Stomach (tissue), 9 donors: ENCODE results near the gene WDR62. TPM values are rescaled to one million over a fixed set of nuclear protein-coding genes. Genes with fewer than 3 reads are reported as not detected.

Experiments
- DNase-seq, 2 donors: peaks; one replicate each; pipeline versions ENCODE4 v3.0.0 to v3.0.0-alpha.2; 2013 to 2019
- H3K27ac ChIP-seq, 5 donors: fragments of 200-600 bp in 4 of 5; sonication (generic) in 4 of 5; one replicate each; pipeline ENCODE4 v1.5.1; 2013 to 2019; ENCODE audit warnings: mild to moderate bottlenecking in 1 of 5, moderate library complexity in 1 of 5
- H3K27me3 ChIP-seq, 3 donors: fragments of 200-600 bp; sonication (generic); one replicate each; pipeline ENCODE4 v1.5.1; 2017 to 2019; ENCODE audit warnings: mixed run types in 1 of 3
- H3K36me3 ChIP-seq, 4 donors: fragments of 200-600 bp; sonication (generic); 1 replicate in 3 of 4; 2 replicates in 1 of 4; pipeline ENCODE4 v1.5.1; 2016 to 2019
- H3K4me1 ChIP-seq, 4 donors: fragments of 200-600 bp; sonication (generic); one replicate each; pipeline ENCODE4 v1.5.1; 2016 to 2019
- H3K4me3 ChIP-seq, 4 donors: fragments of 200-600 bp; sonication (generic) in 3 of 4; one replicate each; pipeline ENCODE4 v1.5.1; 2016 to 2019; ENCODE audit warnings: mild to moderate bottlenecking in 1 of 4
- H3K9me3 ChIP-seq, 4 donors: fragments of 200-600 bp; sonication (generic); one replicate each; pipeline ENCODE4 v1.5.1; 2016 to 2019
- CTCF ChIP-seq, 7 experiments: fragments of 450-650 bp in 4 of 7; fragments of 200-600 bp in 3 of 7; sonication (generic) in 3 of 7; IDR thresholded peaks; one replicate each; pipeline ENCODE4 v1.5.1; 2016 to 2019; ENCODE audit warnings: antibody characterized with exemption in 7 of 7, control low read depth in 2 of 7, mild to moderate bottlenecking in 1 of 7
- EP300 ChIP-seq: sonication (generic); formaldehyde crosslinking; IDR thresholded peaks from one replicate; pipeline ENCODE4 v1.6.1; 2017; ENCODE audit warnings: antibody characterized with exemption
- POLR2A ChIP-seq, 4 donors: fragments of 450-650 bp; IDR thresholded peaks; one replicate each; pipeline ENCODE4 v1.6.1; 2016; ENCODE audit warnings: antibody characterized with exemption in 4 of 4, control low read depth in 2 of 4, mild to moderate bottlenecking in 1 of 4, moderate library complexity in 1 of 4
- POLR2AphosphoS5 ChIP-seq, 3 donors: sonication (generic); formaldehyde crosslinking; IDR thresholded peaks; one replicate each; pipeline ENCODE4 v1.6.1; 2016; ENCODE audit warnings: antibody characterized with exemption in 3 of 3
- WGBS, 5 donors: extraction: QIAGEN DNeasy Blood & Tissue Kit in 3 of 5; methylation state at CpG; one replicate each; pipeline versions ENCODE4 v1.1.5 to v1.1.7; 2013 to 2018; 5-methylcytosine and 5-hydroxymethylcytosine counted together
- intact Hi-C: fragments of 100-400 bp; cut with DNase I; formaldehyde crosslinking; loops from one replicate; pipeline ENCODE4 v1.15.1; 2023; ENCODE audit warnings: low total_unique reads
- polyA plus RNA-seq, 3 donors: library from polyadenylated mRNA; stranded (reverse); fragments of 200-250 nt; gene quantifications; one replicate each; pipeline ENCODE4 v1.2.3, GENCODE V29; 2013
- total RNA-seq, 5 donors: library from RNA; depleted of rRNA; stranded (reverse); fragments of >200 nt; gene quantifications; one replicate each; pipeline versions ENCODE4 v1.1.0 to v1.2.3, GENCODE V29; 2014 to 2016
- donor health status: healthy with polysubstance abuse.
- donor health status: Bipolar disorder and iron deficiency.
- donor health status: healthy.

The WDR62 gene
- total and polyA plus RNA-seq, 8 donors: 0.29 to 15.2 (median 1.8) TPM

- peak overlapping the region; percentile 45 to 57 (median 52) for H3K4me3 ChIP-seq
- TF ChIP-seq POLR2A (IDR thresholded peaks at IDR 0.05) (no peak), POLR2AphosphoS5 (IDR thresholded peaks at IDR 0.05) (peak; percentile 39 to 70 (median 62)), CTCF (IDR thresholded peaks at IDR 0.05) (no peak)
- H3K27me3 ChIP-seq: no peaks in the 10 kb centered on the region
- DNase-seq: peak in 1 of 2 donors; percentile 83
- peak overlapping the region; percentile 49 to 95 (median 91) for H3K27ac ChIP-seq
- intact Hi-C loops: no loop called here
- H3K4me1 ChIP-seq: peaks cover 0 to 24% (median 18%) of the 10 kb centered on the region in 4 donors
- H3K36me3 ChIP-seq: peaks cover 42 to 61% (median 54%) of the 10 kb centered on the region in 4 donors
- 63 to 74% (median 70%) methylated on average over 47 of the region's 47 CpGs for WGBS, 5 donors
- H3K9me3 ChIP-seq: no peaks in the 10 kb centered on the region
Observed at GRCh38 chr19:36151144-36152018, 96.7 kb downstream of the WDR62 start.

- intact Hi-C loops: no loop called here
- peaks cover 36 to 55% (median 48%) of the 10 kb centered on the region in 4 donors for H3K36me3 ChIP-seq
- peaks cover 0 to 24% (median 18%) of the 10 kb centered on the region in 4 donors for H3K4me1 ChIP-seq
- H3K27me3 ChIP-seq: no peaks in the 10 kb centered on the region
- peak overlapping the region; percentile 45 to 57 (median 52) for H3K4me3 ChIP-seq
- peak overlapping the region; percentile 49 to 95 (median 91) for H3K27ac ChIP-seq
- WGBS, 5 donors: 56 to 77% (median 67%) methylated on average over 15 to 16 of the region's 16 CpGs
- TF ChIP-seq CTCF (IDR thresholded peaks at IDR 0.05) (no peak), POLR2A (IDR thresholded peaks at IDR 0.05) (no peak), POLR2AphosphoS5 (IDR thresholded peaks at IDR 0.05) (no peak), EP300 (no peak)
- H3K9me3 ChIP-seq: no peaks in the 10 kb centered on the region
- DNase-seq: no peak
Observed at GRCh38 chr19:36152019-36152351, 97.3 kb downstream of the WDR62 start.

GRCh38 chr19:36152352-36153091 is 97.8 kb downstream of the WDR62 start, which contains the start of gene COX7A1:
TSS of gene COX7A1 (minus strand) at chr19:36152447. CDS start at chr19:36152407, 40 bp downstream.
- H3K4me3 ChIP-seq: peak within 1 kb of the TSS; percentile 45 to 57 (median 52)
- 30 to 74% (median 65%) methylated on average over 37 to 40 of the region's 40 CpGs for WGBS, 5 donors

GRCh38 chr19:36153126-36153525 is 98.4 kb downstream of the WDR62 start:
- Histone ChIP-seq H3K9me3 (no peaks in the 10 kb centered on the region), H3K36me3 (peaks cover 25 to 43% (median 37%) of the 10 kb centered on the region in 4 donors), H3K4me1 (peaks cover 0 to 24% (median 18%) of the 10 kb centered on the region in 4 donors), H3K27ac (peak overlapping the region in 4 of 5 donors; percentile 89 to 95 (median 92)), H3K27me3 (no peaks in the 10 kb centered on the region), H3K4me3 (peak overlapping the region in 3 of 4 donors; percentile 50 to 57 (median 54))
- 90 to 96% (median 94%) methylated on average over 10 of the region's 10 CpGs for WGBS, 5 donors
- no peak for DNase-seq
- TF ChIP-seq CTCF (IDR thresholded peaks at IDR 0.05) (no peak), EP300 (no peak), POLR2AphosphoS5 (IDR thresholded peaks at IDR 0.05) (no peak), POLR2A (IDR thresholded peaks at IDR 0.05) (no peak)
- intact Hi-C loops: no loop called here

More at GRCh38 chr19:36152352-36153091, 97.8 kb downstream of the WDR62 start, which contains the start of gene COX7A1:
- H3K4me1 ChIP-seq: peaks cover 0 to 24% (median 18%) of the 10 kb centered on the region in 4 donors
- H3K27ac ChIP-seq: peak within 1 kb of the TSS; percentile 49 to 95 (median 91)
- no peaks in the 10 kb centered on the region for H3K27me3 ChIP-seq
- no peak for TF ChIP-seq EP300
- peak; percentile 45 to 82 (median 50) for TF ChIP-seq POLR2AphosphoS5 (IDR thresholded peaks at IDR 0.05)
- peaks cover 31 to 49% (median 43%) of the 10 kb centered on the region in 4 donors for H3K36me3 ChIP-seq
- DNase-seq: peak in 1 of 2 donors; percentile 80
- intact Hi-C loops: no loop called here
- no peaks in the 10 kb centered on the region for H3K9me3 ChIP-seq

Other genes with a start within 250 kb of the WDR62 start
- not detected for gene PRODH2, start 242.1 kb upstream of the WDR62 start, total RNA-seq
- under 1 TPM in 1 of 3 donors, not detected in 2; 0.23 TPM for gene PRODH2, start 242.1 kb upstream of the WDR62 start, polyA plus RNA-seq
- gene NPHS1, start 202.4 kb upstream of the WDR62 start, total RNA-seq: 10 to 100 TPM in 1 of 5 donors, 1 to 10 TPM in 1, under 1 TPM in 1, not detected in 2; 0.37 to 17.9 (median 5.4) TPM
- under 1 TPM; 0.10 to 0.61 (median 0.25) TPM for gene NPHS1, start 202.4 kb upstream of the WDR62 start, polyA plus RNA-seq
- under 1 TPM in 2 of 5 donors, not detected in 3; 0.43 to 0.73 TPM for gene KIRREL2, start 198.0 kb upstream of the WDR62 start, total RNA-seq
- gene KIRREL2, start 198.0 kb upstream of the WDR62 start, polyA plus RNA-seq: under 1 TPM in 2 of 3 donors, not detected in 1; 0.56 to 0.65 TPM
- 10 to 100 TPM in 4 of 5 donors, 1 to 10 TPM in 1; 5.3 to 76.5 (median 18.8) TPM for gene APLP1, start 186.3 kb upstream of the WDR62 start, total RNA-seq
- 10 to 100 TPM; 12.5 to 31.3 (median 18.1) TPM for gene APLP1, start 186.3 kb upstream of the WDR62 start, polyA plus RNA-seq
- gene NFKBID, start 154.4 kb upstream of the WDR62 start, total RNA-seq: 10 to 100 TPM in 3 of 5 donors, 1 to 10 TPM in 1, not detected in 1; 6.6 to 42.0 (median 17.6) TPM
- gene NFKBID, start 154.4 kb upstream of the WDR62 start, polyA plus RNA-seq: 1 to 10 TPM; 2.4 to 7.1 (median 3.3) TPM
- gene HCST, start 152.4 kb upstream of the WDR62 start, total RNA-seq: 10 to 100 TPM in 1 of 5 donors, 1 to 10 TPM in 1, not detected in 3; 5.0 to 12.5 TPM
- gene HCST, start 152.4 kb upstream of the WDR62 start, polyA plus RNA-seq: 10 to 100 TPM in 1 of 3 donors, 1 to 10 TPM in 2; 8.2 to 11.3 (median 9.2) TPM
- 10 to 100 TPM in 2 of 5 donors, 1 to 10 TPM in 1, not detected in 2; 9.4 to 72.3 (median 14.1) TPM for gene TYROBP, start 146.6 kb upstream of the WDR62 start, total RNA-seq
- gene TYROBP, start 146.6 kb upstream of the WDR62 start, polyA plus RNA-seq: 100 to 1,000 TPM in 1 of 3 donors, 10 to 100 TPM in 2; 38.4 to 106 (median 87.2) TPM
- 10 to 100 TPM in 2 of 5 donors, 1 to 10 TPM in 2, under 1 TPM in 1; 0.73 to 48.1 (median 4.0) TPM for gene LRFN3, start 118.5 kb upstream of the WDR62 start, total RNA-seq
- gene LRFN3, start 118.5 kb upstream of the WDR62 start, polyA plus RNA-seq: 1 to 10 TPM; 2.0 to 6.7 (median 2.6) TPM
- gene SDHAF1, start 59.7 kb upstream of the WDR62 start, total RNA-seq: 10 to 100 TPM in 3 of 5 donors, 1 to 10 TPM in 1, not detected in 1; 8.0 to 38.1 (median 21.1) TPM
- gene SDHAF1, start 59.7 kb upstream of the WDR62 start, polyA plus RNA-seq: 10 to 100 TPM; 19.2 to 31.2 (median 28.3) TPM
- 10 to 100 TPM in 1 of 5 donors, 1 to 10 TPM in 3, not detected in 1; 1.3 to 11.2 (median 5.4) TPM for gene SYNE4, start 46.1 kb upstream of the WDR62 start, total RNA-seq
- gene SYNE4, start 46.1 kb upstream of the WDR62 start, polyA plus RNA-seq: 1 to 10 TPM; 3.5 to 5.8 (median 4.6) TPM
- 100 to 1,000 TPM in 2 of 5 donors, 10 to 100 TPM in 1, 1 to 10 TPM in 2; 8.8 to 187 (median 44.2) TPM for gene ALKBH6, start 40.7 kb upstream of the WDR62 start, total RNA-seq
- 10 to 100 TPM in 2 of 3 donors, 1 to 10 TPM in 1; 9.8 to 25.8 (median 13.7) TPM for gene ALKBH6, start 40.7 kb upstream of the WDR62 start, polyA plus RNA-seq
- gene CLIP3, start 22.0 kb upstream of the WDR62 start, total RNA-seq: 10 to 100 TPM in 1 of 5 donors, 1 to 10 TPM in 4; 1.8 to 17.1 (median 7.5) TPM
- 1 to 10 TPM; 4.5 to 8.3 (median 5.5) TPM for gene CLIP3, start 22.0 kb upstream of the WDR62 start, polyA plus RNA-seq
- 10 to 100 TPM in 1 of 5 donors, 1 to 10 TPM in 1, under 1 TPM in 2, not detected in 1; 0.29 to 12.8 (median 5.1) TPM for gene THAP8, start 612 bp upstream of the WDR62 start, total RNA-seq
- gene THAP8, start 612 bp upstream of the WDR62 start, polyA plus RNA-seq: 1 to 10 TPM; 4.4 to 4.7 (median 4.7) TPM
- gene OVOL3, start 56.2 kb downstream of the WDR62 start, total RNA-seq: not detected
- gene OVOL3, start 56.2 kb downstream of the WDR62 start, polyA plus RNA-seq: not detected
- gene POLR2I, start 60.0 kb downstream of the WDR62 start, total RNA-seq: 100 to 1,000 TPM in 1 of 5 donors, 10 to 100 TPM in 4; 16.2 to 199 (median 42.8) TPM
- gene POLR2I, start 60.0 kb downstream of the WDR62 start, polyA plus RNA-seq: 100 to 1,000 TPM in 2 of 3 donors, 10 to 100 TPM in 1; 84.0 to 123 (median 117) TPM
- gene TBCB, start 60.6 kb downstream of the WDR62 start, total RNA-seq: 100 to 1,000 TPM in 1 of 5 donors, 10 to 100 TPM in 4; 32.1 to 263 (median 71.0) TPM
- gene TBCB, start 60.6 kb downstream of the WDR62 start, polyA plus RNA-seq: 100 to 1,000 TPM; 137 to 165 (median 140) TPM
- gene CAPNS1, start 85.2 kb downstream of the WDR62 start, total RNA-seq: 100 to 1,000 TPM in 4 of 5 donors, 10 to 100 TPM in 1; 93.7 to 188 (median 115) TPM
- 100 to 1,000 TPM; 500 to 575 (median 554) TPM for gene CAPNS1, start 85.2 kb downstream of the WDR62 start, polyA plus RNA-seq
- gene COX7A1, start 97.5 kb downstream of the WDR62 start, total RNA-seq: 10 to 100 TPM in 2 of 5 donors, 1 to 10 TPM in 2, not detected in 1; 4.0 to 21.0 (median 10.4) TPM
- 10 to 100 TPM; 31.9 to 43.4 (median 32.7) TPM for gene COX7A1, start 97.5 kb downstream of the WDR62 start, polyA plus RNA-seq
- gene ZNF565, start 159.8 kb downstream of the WDR62 start, total RNA-seq: 10 to 100 TPM in 1 of 5 donors, 1 to 10 TPM in 3, under 1 TPM in 1; 0.45 to 16.3 (median 2.3) TPM
- gene ZNF565, start 159.8 kb downstream of the WDR62 start, polyA plus RNA-seq: 1 to 10 TPM; 2.1 to 3.4 (median 2.3) TPM
- 100 to 1,000 TPM in 1 of 5 donors, 10 to 100 TPM in 3, 1 to 10 TPM in 1; 8.7 to 108 (median 63.5) TPM for gene ZNF146, start 160.2 kb downstream of the WDR62 start, total RNA-seq
- 10 to 100 TPM; 19.2 to 24.7 (median 22.2) TPM for gene ZNF146, start 160.2 kb downstream of the WDR62 start, polyA plus RNA-seq